GM21717 (cell line): Measurements from ENCODE around the gene LRRC26.

Experiments used
- ATAC-seq: cut with Tn5 transposase; IDR thresholded peaks from one replicate; pipeline ENCODE4 v1.9.1; 2021; ENCODE audit warnings: mild to moderate bottlenecking, moderate library complexity; ENCODE audit not compliant: unreplicated experiment

LRRC26 gene

DNA sequence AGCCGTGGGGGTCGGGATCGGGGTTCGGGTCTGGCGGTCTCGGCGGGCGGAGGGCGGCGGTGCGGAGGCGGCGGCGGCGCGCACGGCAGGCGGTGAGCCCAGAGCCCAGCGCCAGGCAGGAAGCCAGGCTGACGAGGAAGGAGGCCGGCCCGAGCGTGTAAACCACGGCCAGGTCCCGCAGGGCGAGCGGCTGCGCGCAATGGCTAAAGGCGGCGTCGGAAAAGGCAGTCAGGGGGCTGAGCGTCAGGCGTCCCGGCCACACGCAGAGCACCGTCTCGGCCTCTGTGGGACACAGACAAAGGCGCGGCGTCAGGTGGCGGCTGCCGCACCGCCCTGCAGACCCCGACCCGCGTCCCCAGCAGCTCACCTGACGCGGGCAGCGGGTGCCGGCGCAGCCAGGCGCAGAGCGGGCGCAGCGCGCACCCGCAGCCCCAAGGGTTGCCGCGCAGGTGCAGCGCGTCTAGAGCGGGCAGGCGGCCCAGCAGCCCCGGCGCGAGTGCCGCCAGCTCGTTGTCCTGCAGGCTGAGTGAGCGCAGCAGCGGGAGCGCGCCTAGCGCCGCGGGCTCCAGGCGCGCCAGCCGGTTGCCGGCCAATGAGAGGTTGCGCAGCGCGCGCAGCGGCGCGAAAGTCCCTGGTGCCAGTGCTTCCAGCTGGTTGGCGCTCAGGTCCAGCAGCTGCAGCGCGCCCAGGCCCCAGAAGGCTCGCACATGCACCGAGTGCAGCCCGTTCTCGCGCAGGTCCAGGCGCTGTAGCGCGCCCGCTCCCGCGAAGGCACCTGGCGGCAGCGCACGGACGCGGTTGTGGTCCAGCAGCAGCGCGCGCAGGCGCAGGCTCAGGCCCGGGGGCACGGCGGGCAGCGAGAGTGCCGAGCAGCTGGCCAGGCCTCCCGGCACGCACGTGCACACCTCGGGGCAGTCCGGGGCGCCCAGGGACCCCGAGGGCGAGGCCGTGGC is 671 bp downstream of the LRRC26 start:
- ATAC-seq: no peak

GRCh38 chr9:137168573-137168903 is 1.3 kb downstream of the LRRC26 start:
- ATAC-seq: no peak

GRCh38 chr9:137167747-137168572 is 1.9 kb downstream of the LRRC26 start:
- ATAC-seq: no peak

GRCh38 chr9:137167277-137167746 is 2.5 kb downstream of the LRRC26 start:
- no peak for ATAC-seq

DNA sequence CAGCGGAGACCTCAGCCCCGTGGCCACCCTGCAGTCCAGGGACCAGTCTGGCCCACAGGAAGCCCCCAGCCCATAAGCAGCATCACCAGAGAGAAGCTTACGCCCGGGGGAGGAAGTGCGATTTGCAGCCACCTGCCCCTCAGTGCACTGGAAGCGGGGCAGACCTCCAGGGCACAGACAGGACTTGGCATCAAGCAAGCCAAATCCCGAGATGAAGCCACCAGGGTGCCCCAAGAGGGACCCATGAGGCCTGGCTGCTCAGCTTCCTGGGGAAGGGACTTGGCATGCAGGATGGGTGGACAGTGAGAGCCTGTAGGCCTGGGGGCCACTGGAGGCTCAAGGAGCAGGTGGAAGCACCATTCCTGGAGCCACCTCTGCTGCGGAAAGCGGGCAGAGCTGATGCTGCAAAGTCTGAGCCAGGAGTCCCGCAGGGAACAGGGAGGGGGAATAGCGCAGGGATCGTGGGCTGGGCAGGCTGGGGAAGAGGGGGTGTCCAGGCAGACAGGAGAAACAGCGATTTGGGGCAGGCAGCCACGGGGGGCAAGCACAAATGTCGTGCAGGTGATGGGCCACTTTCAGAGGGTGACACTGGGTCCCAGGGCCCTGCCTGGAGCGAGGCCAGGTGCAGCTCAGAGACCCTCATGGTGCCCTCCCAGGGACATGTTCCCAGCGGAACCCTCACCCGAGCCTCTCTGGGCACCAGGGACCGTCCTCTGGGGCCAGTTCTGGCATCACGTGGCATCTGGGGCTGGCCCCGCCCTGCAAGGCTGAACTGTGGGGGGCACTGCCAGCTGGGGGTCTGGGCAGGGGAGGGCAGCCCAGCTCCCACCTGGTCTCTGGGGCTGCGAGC is 3.2 kb downstream of the LRRC26 start:
- no peak for ATAC-seq

DNA sequence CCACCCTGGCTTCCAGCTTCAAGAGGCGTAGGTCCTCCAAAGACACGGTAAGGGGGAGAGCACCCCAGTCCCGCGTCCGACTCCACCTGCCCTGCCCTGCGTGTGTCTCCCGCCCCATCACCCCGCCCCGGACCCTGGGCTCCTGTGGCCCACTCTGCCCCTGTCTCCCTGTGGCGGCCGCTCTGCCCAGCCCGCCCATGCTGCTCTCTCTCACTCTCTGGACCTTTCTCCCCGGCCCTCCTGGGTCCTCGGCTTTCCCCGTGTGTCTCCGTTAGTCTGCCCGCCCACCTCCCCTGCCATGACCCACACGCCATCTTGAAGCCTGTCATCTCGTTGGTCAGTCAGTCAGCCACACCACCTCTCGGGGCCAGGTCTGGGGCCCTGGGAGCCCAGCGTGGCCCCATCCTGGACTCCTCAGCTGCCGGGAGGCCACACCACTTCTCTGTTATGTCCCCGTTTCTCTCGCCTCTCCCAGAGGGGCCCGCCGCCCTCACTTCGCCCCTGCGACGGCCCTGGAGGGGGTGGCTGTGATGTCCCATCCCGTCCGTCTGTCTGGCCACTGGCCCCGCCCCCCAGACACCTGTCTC is 4.5 kb downstream of the LRRC26 start:
- no peak for ATAC-seq

DNA sequence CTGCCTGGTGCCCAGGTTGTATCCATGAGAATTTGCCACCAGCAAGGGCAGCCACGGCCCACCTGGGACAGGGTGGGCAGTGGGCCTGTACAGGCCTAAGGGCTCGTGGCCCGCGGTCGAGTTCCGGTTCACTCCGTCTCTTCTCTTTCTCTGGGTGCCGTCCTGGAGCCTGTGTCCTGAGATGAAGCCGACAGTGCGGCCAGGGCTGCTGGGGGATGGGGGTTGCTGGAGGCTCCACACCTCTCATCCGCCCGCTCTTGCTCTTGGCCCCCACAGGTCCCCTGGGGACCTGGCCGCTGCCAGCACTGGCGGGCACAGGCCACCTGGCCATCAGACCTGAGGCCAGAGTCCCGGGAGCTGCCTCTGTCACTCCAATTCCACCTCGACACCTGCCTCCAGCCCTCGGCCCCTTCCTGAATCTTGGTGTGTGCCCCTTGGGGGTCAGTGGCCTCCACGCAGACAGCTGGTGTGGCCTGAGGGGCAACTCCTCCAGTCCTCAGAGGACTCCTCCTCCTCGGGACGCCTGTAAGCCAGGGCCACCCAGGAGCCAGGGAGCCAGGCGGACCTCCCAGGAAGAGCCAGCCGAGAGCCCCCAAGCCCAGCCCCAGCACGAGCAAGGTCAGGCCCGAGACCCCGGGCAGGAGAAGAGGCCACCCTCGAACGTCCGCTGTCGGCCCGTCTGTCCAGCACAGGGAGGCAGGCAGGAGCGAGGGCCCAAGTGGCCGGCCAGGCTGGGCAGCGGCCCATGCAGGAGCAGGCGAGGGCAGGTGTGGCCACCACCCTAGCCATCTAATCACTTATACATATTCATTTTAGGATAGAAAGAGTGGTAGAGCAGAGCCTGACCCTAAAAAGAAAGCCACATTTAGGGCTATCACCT is 5.2 kb downstream of the LRRC26 start:
- no peak for ATAC-seq

DNA sequence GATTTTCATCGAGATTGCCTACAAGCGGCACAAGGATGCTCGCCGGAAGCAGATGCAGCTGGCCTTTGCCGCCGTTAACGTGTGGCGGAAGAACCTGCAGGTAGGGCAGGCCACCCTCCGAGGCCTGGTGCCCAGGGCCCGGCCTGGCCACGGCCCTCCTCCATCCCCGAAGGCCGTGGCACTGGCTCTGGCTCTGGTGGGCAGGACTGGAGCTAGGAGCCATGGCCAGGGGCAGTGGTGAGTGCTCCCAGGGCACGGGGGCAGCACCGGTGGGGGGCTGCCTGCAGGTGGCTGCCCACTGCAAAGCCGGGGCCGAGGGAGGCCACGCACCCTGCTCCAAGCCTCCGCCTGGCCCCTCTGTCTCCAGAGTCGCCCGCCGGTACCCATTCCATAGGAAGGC is 6.0 kb downstream of the LRRC26 start:
- ATAC-seq: no peak

GRCh38 chr9:137163365-137163715 is 6.5 kb downstream of the LRRC26 start:
- ATAC-seq: no peak

- ATAC-seq: no peak
Observed at GRCh38 chr9:137162505-137163364, 7.1 kb downstream of the LRRC26 start.

DNA sequence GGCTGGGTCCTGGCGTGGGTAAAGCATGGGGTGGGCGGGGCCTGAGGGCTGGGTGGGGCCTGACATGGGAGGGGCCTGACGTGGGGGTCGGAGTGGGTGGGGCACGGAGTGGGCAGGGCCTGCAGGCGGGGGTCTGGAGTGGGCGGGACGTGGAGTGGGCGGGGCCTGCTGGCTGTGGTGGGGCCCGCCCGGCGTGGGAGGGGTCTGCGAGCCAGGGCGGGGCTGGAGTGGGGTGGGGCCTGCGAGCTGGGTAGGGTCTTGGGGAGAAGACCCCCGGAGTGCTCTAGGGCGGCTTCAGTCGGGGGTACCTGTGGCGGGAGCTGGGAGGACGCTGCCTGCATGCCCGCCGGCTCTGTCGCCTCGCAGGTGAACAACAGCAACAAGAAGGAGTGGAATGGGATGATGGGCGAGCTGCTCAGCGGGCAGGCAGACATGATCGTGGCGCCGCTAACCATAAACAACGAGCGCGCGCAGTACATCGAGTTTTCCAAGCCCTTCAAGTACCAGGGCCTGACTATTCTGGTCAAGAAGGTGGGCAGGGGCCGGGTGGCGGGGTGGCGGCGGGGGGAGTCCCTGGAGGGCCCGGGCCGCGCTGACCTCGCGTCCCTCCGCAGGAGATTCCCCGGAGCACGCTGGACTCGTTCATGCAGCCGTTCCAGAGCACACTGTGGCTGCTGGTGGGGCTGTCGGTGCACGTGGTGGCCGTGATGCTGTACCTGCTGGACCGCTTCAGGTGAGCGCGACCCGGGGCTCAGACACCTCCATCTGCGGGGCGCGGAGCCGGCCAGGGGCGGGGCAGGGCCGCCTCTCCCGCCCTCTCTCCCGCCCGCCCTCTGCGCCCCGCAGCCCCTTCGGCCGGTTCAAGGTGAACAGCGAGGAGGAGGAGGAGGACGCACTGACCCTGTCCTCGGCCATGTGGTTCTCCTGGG is 8.0 kb downstream of the LRRC26 start:
- no peak for ATAC-seq

DNA sequence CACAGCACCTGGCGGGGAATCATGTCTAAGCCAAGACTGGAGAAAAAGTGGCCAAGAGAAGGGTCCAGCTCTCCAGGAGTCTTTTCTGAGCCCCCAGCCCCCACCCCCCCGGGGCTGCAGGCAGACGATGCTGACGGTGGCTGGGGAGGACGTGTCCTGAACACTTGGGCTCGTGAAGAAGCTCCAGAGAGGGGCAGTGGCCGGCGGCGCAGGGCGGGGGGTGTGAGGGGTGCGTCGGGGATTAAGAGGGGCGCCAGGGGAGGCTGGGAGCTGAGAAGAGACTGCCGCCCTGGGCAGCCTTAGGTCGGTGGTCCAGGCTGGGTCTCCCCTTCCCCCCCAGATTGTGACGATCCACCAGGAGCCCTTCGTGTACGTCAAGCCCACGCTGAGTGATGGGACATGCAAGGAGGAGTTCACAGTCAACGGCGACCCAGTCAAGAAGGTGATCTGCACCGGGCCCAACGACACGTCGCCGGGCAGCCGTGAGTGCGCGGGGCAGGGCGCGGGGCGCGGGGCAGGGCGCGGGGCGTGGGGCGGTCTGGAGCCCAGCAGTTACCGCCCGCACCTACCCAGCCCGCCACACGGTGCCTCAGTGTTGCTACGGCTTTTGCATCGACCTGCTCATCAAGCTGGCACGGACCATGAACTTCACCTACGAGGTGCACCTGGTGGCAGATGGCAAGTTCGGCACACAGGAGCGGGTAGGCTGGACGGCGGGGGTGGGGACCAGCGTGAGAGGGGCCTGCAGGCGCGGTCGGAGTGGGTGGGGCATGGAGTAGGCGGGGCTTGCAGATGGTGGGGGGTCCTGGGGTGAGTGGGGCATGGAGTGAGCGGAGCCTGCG is 8.9 kb downstream of the LRRC26 start:
- ATAC-seq: no peak

- ATAC-seq: no peak
Observed at GRCh38 chr9:137160054-137160425, 9.8 kb downstream of the LRRC26 start.

GRCh38 chr9:137159105-137160053 is 10.5 kb downstream of the LRRC26 start:
- ATAC-seq: no peak

- no peak for ATAC-seq
Observed at GRCh38 chr9:137158625-137159024, 11.2 kb downstream of the LRRC26 start.
